22Rv1 (cell line): ENCODE data around the gene TRAPPC13.
"Not testable (repeated sequence)": the region's sequence is repeated elsewhere in the genome, so short reads cannot be mapped to it uniquely, and the experiment has no call there.

Source experiments
- H3K27ac ChIP-seq: fragments of 450-650 bp; 2 replicates; pipeline ENCODE4 v1.5.1; 2017
- CTCF ChIP-seq: fragments of 450-650 bp; IDR thresholded peaks from 2 replicates; pipeline ENCODE4 v1.5.1; 2017; ENCODE audit warnings: mild to moderate bottlenecking
- ZFX ChIP-seq: fragments of 450-650 bp; IDR thresholded peaks from 2 replicates; pipeline ENCODE4 v1.6.1; 2017; ENCODE audit warnings: antibody characterized with exemption, borderline replicate concordance

The TRAPPC13 gene

DNA sequence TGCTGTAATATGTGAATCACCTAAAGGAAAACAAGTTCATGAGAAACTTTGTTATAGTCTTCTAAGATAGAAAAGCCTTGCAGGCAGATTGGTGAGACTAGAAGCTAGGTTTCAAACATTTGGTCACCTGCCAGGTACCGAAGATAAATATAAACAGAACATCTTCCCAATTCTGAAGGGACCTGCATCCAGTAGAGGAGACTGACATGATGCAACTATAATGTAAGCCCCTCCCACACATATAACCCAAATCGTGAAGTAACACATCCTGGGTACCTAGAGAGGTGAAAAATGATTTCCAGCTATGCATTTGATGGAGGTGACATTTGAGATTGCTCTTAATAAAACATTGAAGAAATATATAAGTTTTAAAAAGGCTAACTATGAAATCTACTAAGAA lies 29.9 kb downstream of the TRAPPC13 start:
- peak overlapping the region; percentile 29; the same call in 1 of the 2 replicates for H3K27ac ChIP-seq
- TF ChIP-seq ZFX, result no peak
- no peak for TF ChIP-seq CTCF

DNA sequence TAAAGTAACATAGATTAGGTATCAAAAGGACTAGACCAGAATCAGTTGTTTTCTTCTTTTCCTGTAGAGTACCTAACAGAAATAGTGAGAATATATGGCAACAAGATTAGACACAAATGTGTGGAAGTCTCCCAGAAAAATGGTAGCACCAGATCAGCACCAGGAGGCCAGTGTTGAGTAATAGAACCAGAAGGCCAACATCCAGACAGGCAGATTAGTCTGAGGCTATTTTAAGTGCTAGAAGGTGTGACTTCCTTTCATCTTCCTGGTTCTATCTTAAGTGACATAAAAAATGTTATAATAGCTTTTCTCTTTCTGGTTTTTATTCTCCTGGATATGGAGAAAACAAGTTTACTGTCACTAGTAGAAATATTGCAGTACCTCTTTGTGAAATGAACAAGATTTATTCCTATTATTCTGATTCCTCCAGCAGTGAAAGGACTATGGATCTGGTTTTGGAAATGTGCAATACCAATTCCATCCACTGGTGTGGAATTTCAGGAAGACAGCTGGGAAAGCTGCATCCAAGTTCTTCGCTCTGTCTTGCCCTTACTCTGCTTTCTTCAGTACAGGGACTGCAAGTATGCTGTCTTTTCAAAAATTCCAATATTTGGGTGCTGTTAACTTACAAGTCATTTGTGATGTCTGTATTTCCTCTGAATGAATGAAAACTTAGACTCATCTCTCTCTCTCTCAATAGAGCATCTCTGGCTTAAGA lies 39.1 kb downstream of the TRAPPC13 start:
- TF ChIP-seq CTCF, result peak; percentile 58
- TF ChIP-seq ZFX, result no peak

DNA sequence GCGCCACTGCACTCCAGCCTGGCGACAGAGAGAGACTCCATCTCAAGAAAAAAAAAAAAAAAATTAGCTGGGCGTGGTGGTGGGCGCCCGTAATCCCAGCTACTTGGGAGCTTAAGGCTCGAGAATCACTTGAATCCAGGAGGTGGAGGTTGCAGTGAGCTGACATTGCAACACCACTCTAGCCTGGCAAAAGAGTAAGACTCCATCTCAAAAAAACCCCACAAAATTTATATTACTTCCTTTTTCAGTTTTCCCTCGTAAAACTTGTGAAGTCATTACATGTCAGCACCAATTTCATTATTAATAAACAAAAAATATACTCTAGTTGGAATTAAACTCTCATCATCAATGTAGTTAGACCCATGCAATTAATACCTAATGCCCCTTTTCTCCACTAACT lies 43.9 kb downstream of the TRAPPC13 start:
- TF ChIP-seq CTCF (no peak), ZFX (no peak)
- H3K27ac ChIP-seq, result no peak overlapping the region

More for the DNA sequence above, 39.1 kb downstream of the TRAPPC13 start:
- H3K27ac ChIP-seq, result no peak overlapping the region

DNA sequence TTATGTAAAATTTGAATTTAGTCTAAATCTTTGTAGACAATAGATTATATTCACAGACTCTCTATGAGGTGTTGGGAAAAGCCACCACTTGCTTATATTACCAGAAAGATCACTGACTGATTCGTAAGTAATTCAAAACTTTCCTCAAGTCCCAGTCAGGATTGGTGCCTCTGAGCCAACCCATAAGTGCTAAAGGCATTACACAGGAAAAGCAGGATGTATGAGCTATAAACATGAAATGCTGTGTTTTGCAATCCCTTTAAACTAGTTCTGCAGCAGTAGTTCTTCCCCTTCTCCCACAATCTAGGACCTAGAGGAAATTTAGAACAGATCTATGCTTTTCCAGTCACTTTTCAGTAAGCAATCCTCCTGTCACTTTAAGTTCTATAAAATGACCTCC lies 48.0 kb downstream of the TRAPPC13 start:
- no peak overlapping the region for H3K27ac ChIP-seq
- TF ChIP-seq CTCF (no peak), ZFX (no peak)

GRCh38 chr5:65674749-65675148 lies 49.9 kb downstream of the TRAPPC13 start:
- no peak overlapping the region for H3K27ac ChIP-seq
- TF ChIP-seq ZFX (no peak), CTCF (no peak)

GRCh38 chr5:65676056-65676455 lies 51.2 kb downstream of the TRAPPC13 start:
- H3K27ac ChIP-seq, result not testable (repeated sequence)

DNA sequence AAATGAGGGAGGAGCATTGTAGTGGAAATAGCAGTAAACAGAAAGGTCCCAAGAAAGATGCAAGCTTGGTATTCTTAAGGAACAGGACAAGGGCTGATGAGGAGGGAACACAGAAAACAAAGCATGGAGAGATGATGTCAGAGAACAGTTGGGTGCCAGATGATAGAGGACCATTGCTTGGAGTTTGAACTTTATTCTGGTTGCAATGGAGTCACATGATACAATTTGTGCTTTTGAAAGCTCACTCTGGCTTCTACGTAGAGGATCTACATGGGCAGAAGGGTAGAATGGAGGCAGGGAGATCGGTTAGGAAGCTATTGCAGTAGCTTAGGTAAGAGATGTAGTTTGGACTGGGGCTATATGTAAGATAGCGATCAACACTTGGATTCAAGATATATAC lies 57.3 kb downstream of the TRAPPC13 start:
- H3K27ac ChIP-seq, result no peak overlapping the region
- no peak for TF ChIP-seq CTCF
- TF ChIP-seq ZFX, result no peak

DNA sequence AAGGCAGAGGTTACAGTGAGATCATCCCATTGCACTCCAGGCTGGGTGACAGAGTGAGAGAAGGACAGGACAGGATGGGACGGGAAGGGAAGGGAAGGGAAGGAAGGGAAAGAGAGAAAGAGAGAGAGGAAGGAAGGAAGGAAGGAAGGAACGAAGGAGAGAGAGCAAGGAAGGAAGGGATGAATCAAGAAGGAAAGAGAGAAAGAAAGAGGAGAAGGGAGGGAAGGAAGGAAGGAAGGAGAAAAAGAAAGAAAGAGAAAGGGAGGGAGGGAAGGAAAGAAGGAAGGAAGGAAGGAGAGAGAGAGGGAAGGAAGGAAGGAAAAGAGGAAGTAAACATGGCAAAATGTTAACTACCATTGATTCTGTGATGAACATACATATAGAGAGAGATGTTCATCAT lies 68.3 kb downstream of the TRAPPC13 start:
- no peak overlapping the region for H3K27ac ChIP-seq

More for the DNA sequence above, 68.3 kb downstream of the TRAPPC13 start:
- TF ChIP-seq ZFX, result no peak
- TF ChIP-seq CTCF, result no peak
